Fibroblast of upper back skin (primary cell): ENCODE measurements around the gene ALOXE3.
"Not testable (repeated sequence)": the region's sequence is repeated elsewhere in the genome, so short reads cannot be mapped to it uniquely, and the experiment has no call there.

ENCODE experiments used
- DNase-seq: peaks from one replicate; pipeline ENCODE4 v3.0.0-alpha.2; 2013

Gene ALOXE3

DNA sequence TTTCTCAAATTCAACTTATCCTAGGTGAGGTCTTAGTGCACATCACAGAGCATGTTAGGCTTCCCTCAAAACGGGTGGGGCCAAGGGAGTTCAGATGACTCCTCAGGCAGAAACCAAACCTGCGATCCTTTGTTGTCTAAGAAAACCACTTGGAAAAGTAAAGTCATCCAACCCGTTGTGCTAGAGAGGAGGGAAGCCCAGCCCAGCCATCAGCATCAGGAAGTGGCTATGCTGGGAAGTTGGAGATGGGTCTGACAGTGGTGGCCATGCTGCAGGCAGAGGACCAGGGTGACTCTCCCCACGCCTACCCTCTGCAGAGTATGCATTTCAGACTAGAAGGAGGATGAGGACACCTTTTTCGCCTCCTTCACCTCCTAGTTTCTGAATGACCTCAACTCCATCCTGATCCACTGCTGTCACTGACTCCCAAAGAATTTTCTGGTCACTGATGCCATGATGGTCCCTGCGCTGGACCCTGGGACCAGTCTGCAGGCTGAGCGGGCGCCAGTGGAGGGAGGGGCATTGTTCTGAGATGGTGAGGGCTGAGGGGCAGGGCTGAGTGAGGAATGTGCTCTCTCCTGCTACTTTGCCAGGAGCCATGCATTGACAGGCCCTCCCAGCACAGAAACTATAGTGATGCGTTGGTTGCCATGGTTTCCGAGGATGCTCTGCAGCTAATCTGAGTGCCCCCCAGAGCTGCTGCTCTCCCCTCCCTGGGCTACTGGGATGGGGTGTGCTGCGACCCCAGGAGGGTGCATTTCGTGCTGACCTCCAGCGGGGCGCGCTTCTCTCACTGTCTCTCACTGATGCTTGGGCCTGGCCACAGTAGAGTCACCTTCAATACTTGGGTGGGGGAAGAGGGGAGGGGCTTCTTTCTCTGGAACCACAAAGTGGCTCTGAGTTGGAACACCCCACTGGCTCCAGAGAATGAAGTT is 51.2 kb downstream of the ALOXE3 start:
- no peak for DNase-seq

- no peak for DNase-seq
Observed at GRCh38 chr17:8064561-8065019, 53.7 kb downstream of the ALOXE3 start.

GRCh38 chr17:8063761-8064534 is 54.4 kb downstream of the ALOXE3 start:
- no peak for DNase-seq

DNA sequence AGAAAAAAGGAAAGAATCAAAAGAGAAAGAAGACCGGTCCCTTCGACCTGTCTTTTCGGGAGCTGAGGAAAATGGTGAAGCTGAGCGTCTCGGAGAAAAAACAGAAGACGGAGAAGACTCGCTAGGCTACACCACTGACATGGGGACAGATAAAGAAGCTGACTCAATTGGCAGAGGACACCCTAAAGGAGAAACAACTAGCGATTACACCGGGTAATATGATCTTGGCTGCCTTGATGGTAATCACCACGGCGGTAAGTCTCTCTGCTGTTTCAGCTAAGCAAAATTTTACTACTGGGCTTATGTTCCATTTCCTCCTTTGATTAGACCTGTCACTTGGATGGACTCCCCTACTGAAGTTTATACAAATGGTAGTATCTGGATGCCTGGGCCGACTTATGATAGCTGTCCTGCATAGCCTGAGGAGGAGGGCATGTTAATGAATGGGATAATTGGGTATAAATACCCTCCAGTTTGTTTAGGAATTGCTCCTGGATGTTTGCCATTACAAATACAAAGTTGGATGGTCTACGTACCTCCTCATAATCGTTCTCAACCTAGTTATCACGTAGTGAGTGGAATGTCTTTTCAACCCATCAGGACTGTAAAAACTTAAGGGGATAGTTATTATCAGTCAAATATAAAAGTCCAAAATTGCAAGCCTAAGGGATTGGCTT is 55.4 kb downstream of the ALOXE3 start:
- no peak for DNase-seq

GRCh38 chr17:8062435-8062806 is 55.9 kb downstream of the ALOXE3 start:
- peak; percentile 10 for DNase-seq

DNA sequence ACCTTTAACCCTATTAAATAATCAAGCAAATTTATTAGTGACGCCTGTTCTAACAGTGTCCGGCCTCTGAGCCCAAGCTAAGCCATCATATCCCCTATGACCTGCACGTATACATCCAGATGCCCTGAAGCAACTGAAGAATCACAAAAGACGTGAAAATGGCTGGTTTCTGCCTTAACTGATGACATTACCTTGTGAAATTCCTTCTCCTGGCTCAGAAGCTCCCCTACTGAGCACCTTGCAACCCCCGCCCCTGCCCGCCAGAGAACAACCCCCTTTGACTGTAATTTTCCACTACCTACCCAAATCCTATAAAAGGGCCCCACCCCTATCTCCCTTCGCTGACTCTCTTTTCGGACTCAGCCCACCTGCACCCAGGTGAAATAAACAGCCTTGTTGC is 56.5 kb downstream of the ALOXE3 start:
- DNase-seq, result not testable (repeated sequence)

DNA sequence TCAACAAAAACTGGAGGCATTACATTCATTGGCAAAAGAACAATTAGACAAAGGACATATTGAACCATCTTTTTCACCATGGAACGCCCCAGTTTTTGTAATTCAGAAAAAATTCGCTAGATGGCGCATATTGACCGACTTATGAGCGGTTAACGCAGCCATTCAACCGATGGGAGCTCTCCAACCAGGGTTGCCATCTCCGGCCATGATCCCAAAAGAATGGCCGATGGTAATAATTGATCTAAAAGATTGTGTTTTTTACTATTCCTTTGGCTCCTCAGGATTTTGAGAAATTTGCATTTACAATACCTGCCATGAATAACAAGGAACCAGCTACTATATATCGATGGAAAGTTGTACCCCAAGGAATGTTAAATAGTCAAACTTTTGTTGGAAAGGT is 58.0 kb downstream of the ALOXE3 start:
- peak; percentile 68 for DNase-seq

GRCh38 chr17:8059131-8059530 is 59.2 kb downstream of the ALOXE3 start:
- DNase-seq, result no peak

- peak; percentile 77 for DNase-seq
Observed at GRCh38 chr17:8057691-8058114, 60.6 kb downstream of the ALOXE3 start.

GRCh38 chr17:8056976-8057625 is 61.2 kb downstream of the ALOXE3 start:
- DNase-seq, result no peak

- peak; percentile 76 for DNase-seq
Observed at GRCh38 chr17:8056232-8056975, 61.9 kb downstream of the ALOXE3 start.

DNA sequence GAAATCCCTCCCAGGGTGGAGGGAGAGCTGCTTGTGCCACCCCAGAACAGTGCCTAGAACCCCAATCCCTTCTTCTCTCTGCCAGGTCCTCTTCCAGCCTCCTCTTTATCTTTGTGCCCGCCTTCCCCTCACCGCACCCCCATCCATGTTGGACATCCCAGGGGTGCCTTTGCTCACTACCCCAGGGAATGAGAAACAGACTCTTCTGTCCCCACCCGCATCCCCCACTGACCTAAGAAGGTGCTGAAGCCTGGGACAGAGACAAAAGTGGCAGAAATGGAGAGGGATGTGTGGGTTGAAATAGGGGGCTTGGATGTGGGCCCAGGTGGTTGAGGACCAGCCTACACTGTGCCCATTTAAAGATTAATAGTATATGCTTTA is 62.5 kb downstream of the ALOXE3 start:
- no peak for DNase-seq

- DNase-seq, result no peak
Observed at GRCh38 chr17:8053600-8053999, 64.7 kb downstream of the ALOXE3 start.

- no peak for DNase-seq
Observed at GRCh38 chr17:8052256-8053252, 65.8 kb downstream of the ALOXE3 start.

- DNase-seq, result no peak
Observed at GRCh38 chr17:8051831-8052230, 66.5 kb downstream of the ALOXE3 start.

GRCh38 chr17:8048736-8049135 is 69.6 kb downstream of the ALOXE3 start:
- no peak for DNase-seq

DNA sequence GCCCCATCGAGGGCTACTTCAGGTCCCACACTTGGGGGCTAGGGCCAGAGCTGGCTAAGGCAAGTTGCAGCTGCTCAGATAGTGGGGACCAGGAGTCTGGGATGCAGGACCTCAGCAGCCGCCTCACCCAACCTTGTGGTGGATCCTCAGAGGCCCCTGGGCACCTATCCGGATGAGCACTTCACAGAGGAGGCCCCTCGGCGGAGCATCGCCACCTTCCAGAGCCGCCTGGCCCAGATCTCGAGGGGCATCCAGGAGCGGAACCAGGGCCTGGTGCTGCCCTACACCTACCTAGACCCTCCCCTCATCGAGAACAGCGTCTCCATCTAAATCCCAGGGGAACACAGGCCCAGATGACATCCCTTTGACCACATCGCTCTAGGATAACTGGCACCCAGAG is 70.1 kb downstream of the ALOXE3 start:
- no peak for DNase-seq

GRCh38 chr17:8047769-8048110 is 70.6 kb downstream of the ALOXE3 start:
- no peak for DNase-seq

- no peak for DNase-seq
Observed at GRCh38 chr17:8046929-8047768, 71.2 kb downstream of the ALOXE3 start.
